Measurements from ENCODE around the gene IL20. TPM values are rescaled to one million over a fixed set of nuclear protein-coding genes. Genes with fewer than 3 reads are reported as not detected.
A peak's percentile ranks its signal among the peaks of the same experiment; 100 is the strongest.

Gene IL20
- total and polyA plus RNA-seq, 4 donors = not detected

GRCh38 chr1:206829875-206830274 is 35.5 kb upstream of the IL20 start:
- Histone ChIP-seq H3K4me3 (ENCODE audit: low read depth, low read length) (no peak overlapping the region), H3K36me3 (ENCODE audit: control insufficient read depth, insufficient read depth, low read length) (no peaks in the 10 kb centered on the region), H3K27me3 (ENCODE audit: control insufficient read depth, insufficient read depth, low read length) (no peaks in the 10 kb centered on the region), H3K4me1 (ENCODE audit: control insufficient read depth, insufficient read depth, low read length) (no peaks in the 10 kb centered on the region), H3K27ac (ENCODE audit: low read depth, low read length) (no peak overlapping the region), H3K9me3 (ENCODE audit: control insufficient read depth, insufficient read depth, low read length) (no peaks in the 10 kb centered on the region)
- no peak for DNase-seq (ENCODE audit: low read depth in 4 of 6, low spot score in 6 of 6)
- WGBS (ENCODE audit: insufficient coverage) = no CpG with 5 or more reads among the region's 2 CpGs

GRCh38 chr1:206831650-206832049 is 33.8 kb upstream of the IL20 start:
- 94% methylated on average over 3 of the region's 4 CpGs for WGBS (ENCODE audit: insufficient coverage)

GRCh38 chr1:206832352-206832880 is 33.0 kb upstream of the IL20 start:
- H3K9me3 ChIP-seq (ENCODE audit: control insufficient read depth, insufficient read depth, low read length) = no peaks in the 10 kb centered on the region
- WGBS (ENCODE audit: insufficient coverage) = no CpG with 5 or more reads among the region's 2 CpGs
- H3K27ac ChIP-seq (ENCODE audit: low read depth, low read length) = no peak overlapping the region
- no peak overlapping the region for H3K4me3 ChIP-seq (ENCODE audit: low read depth, low read length)
- DNase-seq (ENCODE audit: low read depth in 4 of 6, low spot score in 6 of 6) = no peak
- H3K4me1 ChIP-seq (ENCODE audit: control insufficient read depth, insufficient read depth, low read length) = no peaks in the 10 kb centered on the region
- no peaks in the 10 kb centered on the region for H3K36me3 ChIP-seq (ENCODE audit: control insufficient read depth, insufficient read depth, low read length)
- H3K27me3 ChIP-seq (ENCODE audit: control insufficient read depth, insufficient read depth, low read length) = no peaks in the 10 kb centered on the region

More at GRCh38 chr1:206831650-206832049, 33.8 kb upstream of the IL20 start:
- no peak overlapping the region for H3K27ac ChIP-seq (ENCODE audit: low read depth, low read length)
- H3K27me3 ChIP-seq (ENCODE audit: control insufficient read depth, insufficient read depth, low read length) = no peaks in the 10 kb centered on the region
- no peaks in the 10 kb centered on the region for H3K4me1 ChIP-seq (ENCODE audit: control insufficient read depth, insufficient read depth, low read length)
- DNase-seq (ENCODE audit: low read depth in 4 of 6, low spot score in 6 of 6) = no peak
- no peak overlapping the region for H3K4me3 ChIP-seq (ENCODE audit: low read depth, low read length)
- H3K36me3 ChIP-seq (ENCODE audit: control insufficient read depth, insufficient read depth, low read length) = no peaks in the 10 kb centered on the region
- H3K9me3 ChIP-seq (ENCODE audit: control insufficient read depth, insufficient read depth, low read length) = no peaks in the 10 kb centered on the region

GRCh38 chr1:206833106-206833680 is 32.2 kb upstream of the IL20 start:
- Histone ChIP-seq H3K4me1 (ENCODE audit: control insufficient read depth, insufficient read depth, low read length) (no peaks in the 10 kb centered on the region), H3K36me3 (ENCODE audit: control insufficient read depth, insufficient read depth, low read length) (no peaks in the 10 kb centered on the region), H3K9me3 (ENCODE audit: control insufficient read depth, insufficient read depth, low read length) (no peaks in the 10 kb centered on the region), H3K4me3 (ENCODE audit: low read depth, low read length) (no peak overlapping the region), H3K27ac (ENCODE audit: low read depth, low read length) (no peak overlapping the region), H3K27me3 (ENCODE audit: control insufficient read depth, insufficient read depth, low read length) (no peaks in the 10 kb centered on the region)
- WGBS (ENCODE audit: insufficient coverage) = no CpG with 5 or more reads among the region's 2 CpGs
- DNase-seq (ENCODE audit: low read depth in 4 of 6, low spot score in 6 of 6) = no peak

GRCh38 chr1:206833801-206834200 is 31.6 kb upstream of the IL20 start:
- Histone ChIP-seq H3K4me3 (ENCODE audit: low read depth, low read length) (no peak overlapping the region), H3K9me3 (ENCODE audit: control insufficient read depth, insufficient read depth, low read length) (no peaks in the 10 kb centered on the region), H3K4me1 (ENCODE audit: control insufficient read depth, insufficient read depth, low read length) (no peaks in the 10 kb centered on the region), H3K36me3 (ENCODE audit: control insufficient read depth, insufficient read depth, low read length) (no peaks in the 10 kb centered on the region), H3K27me3 (ENCODE audit: control insufficient read depth, insufficient read depth, low read length) (no peaks in the 10 kb centered on the region), H3K27ac (ENCODE audit: low read depth, low read length) (no peak overlapping the region)
- 61% methylated on average over 2 of the region's 2 CpGs for WGBS (ENCODE audit: insufficient coverage)
- peak in 1 of 6 donors; percentile 7 for DNase-seq (ENCODE audit: low read depth in 4 of 6, low spot score in 6 of 6)

GRCh38 chr1:206834217-206834616 is 31.2 kb upstream of the IL20 start:
- DNase-seq (ENCODE audit: low read depth in 4 of 6, low spot score in 6 of 6) = no peak
- Histone ChIP-seq H3K9me3 (ENCODE audit: control insufficient read depth, insufficient read depth, low read length) (no peaks in the 10 kb centered on the region), H3K27me3 (ENCODE audit: control insufficient read depth, insufficient read depth, low read length) (no peaks in the 10 kb centered on the region), H3K36me3 (ENCODE audit: control insufficient read depth, insufficient read depth, low read length) (no peaks in the 10 kb centered on the region), H3K4me1 (ENCODE audit: control insufficient read depth, insufficient read depth, low read length) (no peaks in the 10 kb centered on the region), H3K27ac (ENCODE audit: low read depth, low read length) (no peak overlapping the region), H3K4me3 (ENCODE audit: low read depth, low read length) (no peak overlapping the region)
- WGBS (ENCODE audit: insufficient coverage) = 82% methylated on average over 2 of the region's 6 CpGs

- WGBS (ENCODE audit: insufficient coverage) = 90% methylated on average over 2 of the region's 3 CpGs
- no peak for DNase-seq (ENCODE audit: low read depth in 4 of 6, low spot score in 6 of 6)
- Histone ChIP-seq H3K27me3 (ENCODE audit: control insufficient read depth, insufficient read depth, low read length) (no peaks in the 10 kb centered on the region), H3K9me3 (ENCODE audit: control insufficient read depth, insufficient read depth, low read length) (no peaks in the 10 kb centered on the region), H3K27ac (ENCODE audit: low read depth, low read length) (no peak overlapping the region), H3K36me3 (ENCODE audit: control insufficient read depth, insufficient read depth, low read length) (no peaks in the 10 kb centered on the region), H3K4me3 (ENCODE audit: low read depth, low read length) (no peak overlapping the region), H3K4me1 (ENCODE audit: control insufficient read depth, insufficient read depth, low read length) (no peaks in the 10 kb centered on the region)
Measured at GRCh38 chr1:206834711-206835110, 30.7 kb upstream of the IL20 start.

- no peaks in the 10 kb centered on the region for H3K9me3 ChIP-seq (ENCODE audit: control insufficient read depth, insufficient read depth, low read length)
- no peaks in the 10 kb centered on the region for H3K27me3 ChIP-seq (ENCODE audit: control insufficient read depth, insufficient read depth, low read length)
- WGBS (ENCODE audit: insufficient coverage) = 58% methylated on average over 3 of the region's 3 CpGs
- no peak overlapping the region for H3K27ac ChIP-seq (ENCODE audit: low read depth, low read length)
- no peaks in the 10 kb centered on the region for H3K36me3 ChIP-seq (ENCODE audit: control insufficient read depth, insufficient read depth, low read length)
- H3K4me3 ChIP-seq (ENCODE audit: low read depth, low read length) = no peak overlapping the region
- no peaks in the 10 kb centered on the region for H3K4me1 ChIP-seq (ENCODE audit: control insufficient read depth, insufficient read depth, low read length)
- no peak for DNase-seq (ENCODE audit: low read depth in 4 of 6, low spot score in 6 of 6)
Measured at GRCh38 chr1:206835186-206835585, 30.2 kb upstream of the IL20 start.

- no peaks in the 10 kb centered on the region for H3K9me3 ChIP-seq (ENCODE audit: control insufficient read depth, insufficient read depth, low read length)
- H3K4me1 ChIP-seq (ENCODE audit: control insufficient read depth, insufficient read depth, low read length) = no peaks in the 10 kb centered on the region
- WGBS (ENCODE audit: insufficient coverage) = no CpG with 5 or more reads among the region's 2 CpGs
- no peaks in the 10 kb centered on the region for H3K36me3 ChIP-seq (ENCODE audit: control insufficient read depth, insufficient read depth, low read length)
- H3K4me3 ChIP-seq (ENCODE audit: low read depth, low read length) = no peak overlapping the region
- no peak overlapping the region for H3K27ac ChIP-seq (ENCODE audit: low read depth, low read length)
- no peak for DNase-seq (ENCODE audit: low read depth in 4 of 6, low spot score in 6 of 6)
- no peaks in the 10 kb centered on the region for H3K27me3 ChIP-seq (ENCODE audit: control insufficient read depth, insufficient read depth, low read length)
Measured at GRCh38 chr1:206836111-206836510, 29.3 kb upstream of the IL20 start.

GRCh38 chr1:206839006-206839560 is 26.3 kb upstream of the IL20 start:
- no peak for DNase-seq (ENCODE audit: low read depth in 4 of 6, low spot score in 6 of 6)
- no peak overlapping the region for H3K4me3 ChIP-seq (ENCODE audit: low read depth, low read length)

More at GRCh38 chr1:206839006-206839560, 26.3 kb upstream of the IL20 start:
- H3K27me3 ChIP-seq (ENCODE audit: control insufficient read depth, insufficient read depth, low read length) = no peaks in the 10 kb centered on the region
- H3K9me3 ChIP-seq (ENCODE audit: control insufficient read depth, insufficient read depth, low read length) = no peaks in the 10 kb centered on the region
- H3K4me1 ChIP-seq (ENCODE audit: control insufficient read depth, insufficient read depth, low read length) = no peaks in the 10 kb centered on the region
- no peak overlapping the region for H3K27ac ChIP-seq (ENCODE audit: low read depth, low read length)
- H3K36me3 ChIP-seq (ENCODE audit: control insufficient read depth, insufficient read depth, low read length) = no peaks in the 10 kb centered on the region
- WGBS (ENCODE audit: insufficient coverage) = 65% methylated on average over 4 of the region's 4 CpGs
